ENCODE results near the gene NOP9. TPM values are rescaled to one million over a fixed set of nuclear protein-coding genes. Genes with fewer than 3 reads are reported as not detected.

The NOP9 gene
- total and polyA plus RNA-seq, 2 experiments from 2014 or later: 2.5 to 23.7 TPM

DNA sequence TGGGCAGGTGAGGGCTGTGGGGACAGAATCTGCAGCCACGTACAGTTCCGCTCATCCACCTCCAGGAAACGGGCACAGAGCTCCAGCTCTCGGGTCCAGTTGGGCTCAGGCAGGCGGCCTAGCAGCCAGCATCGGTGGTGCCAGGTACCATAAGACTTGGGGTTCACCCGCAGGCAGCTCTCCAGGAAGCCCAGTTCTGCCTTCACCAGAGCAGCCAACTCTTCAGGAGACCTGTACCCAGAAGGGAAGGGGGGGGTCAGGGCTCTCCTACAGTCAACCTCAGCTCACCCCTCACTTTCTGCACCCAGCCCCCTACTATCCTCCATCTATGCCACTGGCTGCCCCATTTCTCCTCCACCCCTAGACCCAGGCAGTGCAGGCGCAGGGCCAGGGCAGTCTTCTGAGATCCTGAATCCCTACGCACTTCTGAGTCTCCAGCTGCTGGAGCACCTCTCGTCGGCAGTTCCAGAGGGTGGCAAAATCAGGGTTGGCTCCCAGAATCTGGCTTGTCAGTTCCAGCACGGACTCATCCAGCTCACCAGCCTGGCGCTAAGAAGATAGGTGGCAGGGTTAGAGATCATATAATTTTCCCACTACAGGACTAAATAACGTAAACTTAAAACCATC lies 29.6 kb upstream of the NOP9 start:
- no peaks in the 10 kb centered on the region for H4K20me1 ChIP-seq (ENCODE audit: insufficient read depth)
- H2AFZ ChIP-seq: no peak overlapping the region
- H3K27me3 ChIP-seq (replicated peaks; ENCODE audit: insufficient read depth): no peaks in the 10 kb centered on the region
- no peak overlapping the region for H3K27ac ChIP-seq
- in situ Hi-C loops (cut with MboI): no loop called here
- peaks cover 5% of the 10 kb centered on the region; the same call in 1 of the 2 replicates for H3K79me2 ChIP-seq (ENCODE audit: insufficient read depth)
- H3F3A ChIP-seq (ENCODE audit: insufficient read depth): no peaks in the 10 kb centered on the region
- no peaks in the 10 kb centered on the region for H3K36me3 ChIP-seq (ENCODE audit: low read depth)
- no peak for DNase-seq
- no peak overlapping the region for H3K4me3 ChIP-seq
- 89 to 91% methylated on average over 14 of the region's 14 CpGs for WGBS, 2 experiments (ENCODE audit: low coverage in 1 of 2, low lambda C conversion rate in 2 of 2, missing lambda C conversion rate in 2 of 2)
- no peaks in the 10 kb centered on the region for H3K9me3 ChIP-seq (ENCODE audit: low read depth)
- no peak overlapping the region for H3K9ac ChIP-seq
- H3K9me2 ChIP-seq (ENCODE audit: insufficient read depth): no peaks in the 10 kb centered on the region
- TF ChIP-seq EZH2phosphoT487 (IDR thresholded peaks at IDR 0.05; ENCODE audit: insufficient read depth, low read depth): no peak
- no peak for TF ChIP-seq EZH2 (IDR thresholded peaks at IDR 0.05; ENCODE audit: insufficient read depth, poor library complexity, severe bottlenecking)
- H3K4me1 ChIP-seq (ENCODE audit: insufficient read depth): peaks cover 3% of the 10 kb centered on the region; the same call in 1 of the 2 replicates
- H3K4me2 ChIP-seq (ENCODE audit: unreplicated experiment): no peak overlapping the region

DNA sequence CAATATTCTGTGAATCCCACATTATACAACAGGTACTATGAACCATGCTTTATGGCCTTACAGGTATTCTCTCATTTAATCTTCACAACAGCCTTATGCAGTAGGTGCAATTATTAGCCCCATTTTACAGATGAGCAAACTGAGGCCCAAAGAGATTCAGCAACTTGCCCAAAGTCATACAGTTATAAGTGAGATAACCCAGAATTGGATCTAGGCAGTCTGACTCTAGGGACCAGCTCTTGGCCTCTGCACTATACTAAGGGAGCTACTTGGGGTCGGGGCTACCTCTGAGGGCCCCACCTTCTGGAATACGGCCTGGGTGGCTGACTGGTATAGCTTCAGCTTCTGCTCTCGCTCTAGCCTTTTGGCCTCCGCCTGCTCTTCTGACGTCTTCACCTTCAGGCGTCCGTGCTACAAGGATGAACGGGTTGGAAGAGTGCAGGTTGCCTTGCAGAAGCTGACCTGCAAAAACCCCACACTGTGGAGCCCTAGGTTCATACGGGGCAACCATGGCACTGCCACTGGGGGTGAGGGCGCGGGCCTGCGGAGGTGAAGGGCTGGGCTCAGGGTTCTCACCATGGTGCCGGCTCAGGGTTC lies 29.0 kb upstream of the NOP9 start:
- in situ Hi-C loops (cut with MboI): no loop called here
- Histone ChIP-seq H3K9ac (peak overlapping the region; percentile 98), H3K9me2 (ENCODE audit: insufficient read depth) (no peaks in the 10 kb centered on the region), H2AFZ (peak overlapping the region; percentile 92), H3F3A (ENCODE audit: insufficient read depth) (no peaks in the 10 kb centered on the region), H3K4me1 (ENCODE audit: insufficient read depth) (peaks cover 3% of the 10 kb centered on the region; the same call in 1 of the 2 replicates), H3K79me2 (ENCODE audit: insufficient read depth) (peaks cover 5% of the 10 kb centered on the region; the same call in 1 of the 2 replicates), H3K4me2 (ENCODE audit: unreplicated experiment) (peak overlapping the region; percentile 87), H3K27ac (no peak overlapping the region), H4K20me1 (ENCODE audit: insufficient read depth) (no peaks in the 10 kb centered on the region), H3K4me3 (peak overlapping the region; percentile 88), H3K36me3 (ENCODE audit: low read depth) (no peaks in the 10 kb centered on the region), H3K9me3 (ENCODE audit: low read depth) (no peaks in the 10 kb centered on the region), H3K27me3 (replicated peaks; ENCODE audit: insufficient read depth) (no peaks in the 10 kb centered on the region)
- peak; percentile 55 for DNase-seq
- TF ChIP-seq EZH2phosphoT487 (IDR thresholded peaks at IDR 0.05; ENCODE audit: insufficient read depth, low read depth): no peak
- TF ChIP-seq EZH2 (IDR thresholded peaks at IDR 0.05; ENCODE audit: insufficient read depth, poor library complexity, severe bottlenecking): no peak
- WGBS, 2 experiments (ENCODE audit: low coverage in 1 of 2, low lambda C conversion rate in 2 of 2, missing lambda C conversion rate in 2 of 2): 11 to 12% methylated on average over 13 of the region's 13 CpGs

DNA sequence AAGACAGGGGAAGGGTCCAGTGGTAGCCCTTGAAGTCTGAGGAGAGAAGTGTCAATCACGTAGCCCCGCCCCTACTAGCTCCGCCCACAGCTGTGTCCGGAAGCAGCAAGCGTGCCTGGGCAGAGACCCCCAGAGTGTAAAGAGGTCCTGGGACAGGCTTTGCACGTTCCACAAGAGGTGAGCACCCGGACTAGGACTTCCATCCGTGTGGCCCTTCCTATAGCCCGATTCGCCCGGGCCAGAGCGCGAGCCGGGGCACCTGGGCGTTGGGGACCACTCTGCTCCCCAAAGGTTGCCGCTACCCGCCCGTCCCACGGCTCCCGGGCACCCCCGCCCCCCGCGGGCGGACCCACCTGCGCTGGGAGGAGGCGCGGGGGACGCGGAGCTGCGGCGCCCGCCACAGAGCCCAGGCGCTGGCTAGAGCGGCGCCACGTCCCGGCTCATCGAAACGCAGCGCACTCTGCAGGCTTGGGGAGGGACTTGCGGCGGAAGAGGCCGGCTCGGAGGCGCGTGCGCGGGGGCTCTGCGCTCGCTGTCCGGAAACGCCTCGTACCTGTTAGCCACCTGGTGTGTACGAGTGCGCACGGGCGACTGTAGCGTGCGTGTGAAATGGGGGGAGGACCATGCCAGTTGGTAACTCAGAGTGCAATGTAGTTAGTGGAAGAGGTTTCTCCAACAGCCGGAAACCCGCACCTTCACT lies 28.4 kb upstream of the NOP9 start, which contains the start of gene RABGGTA:
TSS of gene RABGGTA (minus strand) at position 464 of the 700 bp plus-strand sequence. CDS start 482 bp downstream, outside the sequence.
- Histone ChIP-seq H3K4me1 (ENCODE audit: insufficient read depth) (peaks cover 3% of the 10 kb centered on the region; the same call in 1 of the 2 replicates), H2AFZ (peak within 1 kb of the TSS; percentile 92), H3K27ac (peak within 1 kb of the TSS; percentile 82), H3K9me3 (ENCODE audit: low read depth) (no peaks in the 10 kb centered on the region), H3K36me3 (ENCODE audit: low read depth) (no peaks in the 10 kb centered on the region), H3K79me2 (ENCODE audit: insufficient read depth) (peaks cover 5% of the 10 kb centered on the region; the same call in 1 of the 2 replicates), H3F3A (ENCODE audit: insufficient read depth) (no peaks in the 10 kb centered on the region), H3K9ac (peak within 1 kb of the TSS; percentile 98), H3K4me2 (ENCODE audit: unreplicated experiment) (peak within 1 kb of the TSS; percentile 87), H4K20me1 (ENCODE audit: insufficient read depth) (no peaks in the 10 kb centered on the region), H3K4me3 (peak within 1 kb of the TSS; percentile 88), H3K9me2 (ENCODE audit: insufficient read depth) (no peaks in the 10 kb centered on the region), H3K27me3 (replicated peaks; ENCODE audit: insufficient read depth) (no peaks in the 10 kb centered on the region)
- TF ChIP-seq EZH2phosphoT487 (IDR thresholded peaks at IDR 0.05; ENCODE audit: insufficient read depth, low read depth) (no peak), EZH2 (IDR thresholded peaks at IDR 0.05; ENCODE audit: insufficient read depth, poor library complexity, severe bottlenecking) (no peak)
- peak; percentile 93 for DNase-seq
- 1% methylated on average over 42 to 61 of the region's 61 CpGs for WGBS, 2 experiments (ENCODE audit: low coverage in 1 of 2, low lambda C conversion rate in 2 of 2, missing lambda C conversion rate in 2 of 2)
- in situ Hi-C loops (cut with MboI): no loop called here

DNA sequence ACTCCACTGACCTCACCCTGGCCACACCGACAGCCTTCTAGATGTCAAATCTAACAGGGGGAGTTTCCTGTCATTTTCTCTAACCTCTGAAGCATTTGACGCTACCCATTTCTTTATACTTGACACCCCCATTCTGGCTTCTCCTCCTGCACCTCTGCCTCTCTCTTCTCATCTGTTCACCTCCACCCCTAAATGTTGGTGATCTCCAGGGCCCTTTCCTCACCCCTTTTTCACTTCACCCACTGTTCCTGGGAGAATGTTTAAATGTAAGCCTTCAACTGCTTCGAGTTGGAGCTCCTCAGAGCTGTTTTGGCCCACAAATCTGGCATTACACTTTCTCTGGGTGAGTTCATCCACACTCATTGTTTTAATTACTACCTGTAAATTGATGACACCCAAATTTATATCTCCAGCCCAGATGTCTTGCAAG lies 27.8 kb upstream of the NOP9 start:
- no peak overlapping the region for H3K27ac ChIP-seq
- no peak for DNase-seq
- peak overlapping the region; percentile 92 for H2AFZ ChIP-seq
- no peaks in the 10 kb centered on the region for H3K9me3 ChIP-seq (ENCODE audit: low read depth)
- no peaks in the 10 kb centered on the region for H3F3A ChIP-seq (ENCODE audit: insufficient read depth)
- in situ Hi-C loops (cut with MboI): no loop called here
- H3K4me1 ChIP-seq (ENCODE audit: insufficient read depth): peaks cover 3% of the 10 kb centered on the region; the same call in 1 of the 2 replicates
- no peaks in the 10 kb centered on the region for H3K9me2 ChIP-seq (ENCODE audit: insufficient read depth)
- 3 to 5% methylated on average over 3 of the region's 3 CpGs for whole genome bisulfite sequencing, 2 experiments (ENCODE audit: low coverage in 1 of 2, low lambda C conversion rate in 2 of 2, missing lambda C conversion rate in 2 of 2)
- peak overlapping the region; percentile 88 for H3K4me3 ChIP-seq
- H3K27me3 ChIP-seq (replicated peaks; ENCODE audit: insufficient read depth): no peaks in the 10 kb centered on the region
- H3K9ac ChIP-seq: peak overlapping the region; percentile 98
- no peaks in the 10 kb centered on the region for H3K36me3 ChIP-seq (ENCODE audit: low read depth)
- H4K20me1 ChIP-seq (ENCODE audit: insufficient read depth): no peaks in the 10 kb centered on the region
- peaks cover 5% of the 10 kb centered on the region; the same call in 1 of the 2 replicates for H3K79me2 ChIP-seq (ENCODE audit: insufficient read depth)
- TF ChIP-seq EZH2 (IDR thresholded peaks at IDR 0.05; ENCODE audit: insufficient read depth, poor library complexity, severe bottlenecking) (no peak), EZH2phosphoT487 (IDR thresholded peaks at IDR 0.05; ENCODE audit: insufficient read depth, low read depth) (no peak)
- peak overlapping the region; percentile 87 for H3K4me2 ChIP-seq (ENCODE audit: unreplicated experiment)

Measured in GM23248 (cell line).